Measurements from ENCODE around the gene ANKK1. TPM values are rescaled to one million over a fixed set of nuclear protein-coding genes. Genes with fewer than 3 reads are reported as not detected.

ANKK1 gene
- total and polyA plus RNA-seq, 8 donors: 0.12 to 2.1 (median 0.22) TPM; not detected in 1

DNA sequence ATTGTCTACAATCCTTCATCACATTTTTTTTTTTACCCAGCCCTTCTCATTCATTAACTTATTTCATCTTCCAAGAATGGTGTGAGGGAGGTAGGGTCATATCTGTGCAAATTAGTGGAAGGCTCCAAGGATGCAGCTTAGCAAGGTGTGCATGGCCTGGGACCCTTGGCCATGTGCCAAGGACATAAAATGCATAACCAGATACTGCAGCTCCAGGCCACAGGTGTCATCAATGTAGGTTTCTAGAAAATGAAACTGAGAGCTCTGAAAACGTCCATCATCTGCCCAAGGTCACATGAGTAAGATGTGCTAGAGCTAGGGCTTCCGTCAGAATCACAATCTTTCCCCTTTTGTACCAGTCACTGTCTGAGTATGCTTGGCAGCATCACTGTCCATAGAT lies 29.8 kb downstream of the ANKK1 start:
- Histone ChIP-seq H3K36me3 (no peaks in the 10 kb centered on the region), H3K9me3 (no peaks in the 10 kb centered on the region), H3K4me1 (no peaks in the 10 kb centered on the region), H3K27me3 (no peaks in the 10 kb centered on the region), H3K4me3 (no peak overlapping the region), H3K27ac (no peak overlapping the region)
- no peak for FAIRE-seq
- 35 to 37% methylated on average over 2 of the region's 2 CpGs for WGBS, 2 donors
- no peak for DNase-seq
- TF ChIP-seq, protein P1, sequence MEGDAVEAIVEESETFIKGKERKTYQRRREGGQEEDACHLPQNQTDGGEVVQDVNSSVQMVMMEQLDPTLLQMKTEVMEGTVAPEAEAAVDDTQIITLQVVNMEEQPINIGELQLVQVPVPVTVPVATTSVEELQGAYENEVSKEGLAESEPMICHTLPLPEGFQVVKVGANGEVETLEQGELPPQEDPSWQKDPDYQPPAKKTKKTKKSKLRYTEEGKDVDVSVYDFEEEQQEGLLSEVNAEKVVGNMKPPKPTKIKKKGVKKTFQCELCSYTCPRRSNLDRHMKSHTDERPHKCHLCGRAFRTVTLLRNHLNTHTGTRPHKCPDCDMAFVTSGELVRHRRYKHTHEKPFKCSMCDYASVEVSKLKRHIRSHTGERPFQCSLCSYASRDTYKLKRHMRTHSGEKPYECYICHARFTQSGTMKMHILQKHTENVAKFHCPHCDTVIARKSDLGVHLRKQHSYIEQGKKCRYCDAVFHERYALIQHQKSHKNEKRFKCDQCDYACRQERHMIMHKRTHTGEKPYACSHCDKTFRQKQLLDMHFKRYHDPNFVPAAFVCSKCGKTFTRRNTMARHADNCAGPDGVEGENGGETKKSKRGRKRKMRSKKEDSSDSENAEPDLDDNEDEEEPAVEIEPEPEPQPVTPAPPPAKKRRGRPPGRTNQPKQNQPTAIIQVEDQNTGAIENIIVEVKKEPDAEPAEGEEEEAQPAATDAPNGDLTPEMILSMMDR (IDR thresholded peaks at IDR 0.05): no peak
- ATAC-seq: no peak
- intact Hi-C loops (cut with DNase I): no loop called here

DNA sequence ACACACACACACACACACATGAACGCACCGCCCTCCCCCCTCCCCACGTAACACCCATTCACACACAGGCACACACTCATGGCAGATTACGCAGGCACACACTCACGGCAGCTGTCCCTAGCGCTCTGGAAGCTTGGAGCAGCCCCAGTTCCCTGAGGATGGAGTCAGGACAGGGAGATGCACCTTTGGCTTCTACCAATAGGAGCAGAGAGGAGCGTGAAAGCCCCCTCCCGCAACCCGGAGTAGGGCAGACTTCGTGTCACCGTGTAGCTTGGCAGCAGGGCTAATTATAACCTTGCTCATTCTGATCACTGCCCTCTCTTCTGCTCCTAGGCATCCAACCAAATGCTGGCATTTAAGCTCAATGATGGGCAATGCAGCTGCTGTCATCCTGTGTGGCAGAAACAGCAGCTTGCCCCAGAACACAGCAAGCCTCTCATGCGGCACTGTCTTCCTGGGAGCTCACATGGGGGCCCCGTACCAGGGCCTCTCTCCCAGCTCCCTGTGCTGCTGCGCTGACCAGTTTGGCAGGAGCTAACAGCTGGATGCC lies 31.9 kb downstream of the ANKK1 start:
- intact Hi-C loops (cut with DNase I): no loop called here
- WGBS, 2 donors: 51 to 56% methylated on average over 14 of the region's 14 CpGs
- DNase-seq (no peak), FAIRE-seq (no peak), ATAC-seq (no peak)
- H3K27ac ChIP-seq: no peak overlapping the region
- TF ChIP-seq, protein P1 (IDR thresholded peaks at IDR 0.05): no peak
- no peaks in the 10 kb centered on the region for H3K27me3 ChIP-seq
- no peaks in the 10 kb centered on the region for H3K36me3 ChIP-seq
- H3K9me3 ChIP-seq: no peaks in the 10 kb centered on the region
- no peak overlapping the region for H3K4me3 ChIP-seq
- no peaks in the 10 kb centered on the region for H3K4me1 ChIP-seq

DNA sequence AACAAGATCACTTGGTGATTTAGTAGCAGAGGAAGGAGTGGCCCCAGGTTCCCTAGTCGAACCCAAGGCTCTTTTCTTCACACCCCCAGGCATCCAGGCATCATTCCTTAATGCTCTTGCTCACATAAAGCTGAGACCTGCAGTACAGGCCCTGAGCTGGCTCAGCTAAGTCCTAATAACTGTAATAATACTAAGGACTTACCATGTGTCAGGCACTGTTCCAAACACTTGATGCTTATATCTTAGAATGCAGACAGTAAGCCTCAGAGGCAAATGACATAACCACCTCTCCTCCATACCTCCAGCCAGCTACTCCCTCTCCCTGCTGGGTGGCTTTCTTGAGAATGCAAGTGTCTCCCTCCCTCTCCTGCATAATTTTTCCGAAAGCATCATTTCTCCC lies 33.2 kb downstream of the ANKK1 start:
- FAIRE-seq: no peak
- intact Hi-C loops (cut with DNase I): no loop called here

DNA sequence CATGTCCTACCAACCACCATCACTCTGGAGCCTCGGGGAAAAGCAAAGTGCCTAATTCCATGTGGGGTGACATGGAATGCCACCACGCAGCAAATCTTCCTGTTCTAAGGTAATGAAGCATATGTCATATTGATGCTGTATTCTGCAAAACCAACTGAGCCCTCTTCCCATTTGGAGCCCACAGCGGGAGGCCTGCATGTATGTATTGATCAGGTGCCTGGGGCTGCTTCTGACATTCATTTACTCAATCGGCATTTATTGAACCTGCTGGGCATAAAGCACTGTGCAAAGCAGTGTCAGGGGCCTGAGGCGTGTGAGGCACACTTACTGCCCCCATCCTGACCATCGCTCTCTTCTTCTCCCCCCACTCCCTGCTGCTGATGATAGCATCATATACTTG lies 39.1 kb downstream of the ANKK1 start:
- WGBS, 2 donors: 58 to 69% methylated on average over 6 of the region's 6 CpGs
- DNase-seq (no peak), FAIRE-seq (no peak), ATAC-seq (no peak)
- Histone ChIP-seq H3K27ac (no peak overlapping the region), H3K4me3 (no peak overlapping the region), H3K9me3 (no peaks in the 10 kb centered on the region), H3K4me1 (no peaks in the 10 kb centered on the region), H3K27me3 (no peaks in the 10 kb centered on the region), H3K36me3 (no peaks in the 10 kb centered on the region)
- TF ChIP-seq, protein P1 (IDR thresholded peaks at IDR 0.05): no peak
- intact Hi-C loops (cut with DNase I): no loop called here

More for the DNA sequence above, 33.2 kb downstream of the ANKK1 start:
- no peaks in the 10 kb centered on the region for H3K4me1 ChIP-seq
- no peak for ATAC-seq
- H3K27me3 ChIP-seq: no peaks in the 10 kb centered on the region
- no peaks in the 10 kb centered on the region for H3K36me3 ChIP-seq
- H3K27ac ChIP-seq: no peak overlapping the region
- TF ChIP-seq, protein P1 (IDR thresholded peaks at IDR 0.05): no peak
- no peak for DNase-seq
- no peak overlapping the region for H3K4me3 ChIP-seq
- no peaks in the 10 kb centered on the region for H3K9me3 ChIP-seq
- WGBS, 2 donors: 43 to 54% methylated on average over 2 of the region's 2 CpGs

DNA sequence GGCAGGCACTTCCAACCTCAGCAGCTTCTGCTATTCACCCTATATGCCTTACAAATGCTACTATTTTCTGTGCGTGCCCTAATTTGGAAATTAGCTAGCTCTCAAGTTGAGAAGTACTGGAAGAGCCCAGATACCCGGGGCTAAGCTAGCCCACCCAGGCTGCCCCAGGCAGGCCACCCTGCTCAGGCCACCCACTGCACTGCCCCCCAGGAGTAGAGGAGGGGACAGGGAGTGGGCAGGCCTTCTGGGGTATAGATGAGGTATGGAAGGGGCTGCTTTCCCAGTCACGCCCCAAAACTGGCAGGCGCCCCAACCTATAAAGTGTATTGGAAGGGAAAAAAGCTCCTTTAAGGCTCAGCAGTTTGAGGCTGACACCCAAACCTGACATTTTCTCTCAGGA lies 44.2 kb downstream of the ANKK1 start:
- DNase-seq (no peak), FAIRE-seq (no peak), ATAC-seq (no peak)
- H3K27me3 ChIP-seq: no peaks in the 10 kb centered on the region
- H3K36me3 ChIP-seq: no peaks in the 10 kb centered on the region
- H3K4me1 ChIP-seq: no peaks in the 10 kb centered on the region
- WGBS, 2 donors: 77 to 80% methylated on average over 4 of the region's 4 CpGs
- no peak overlapping the region for H3K27ac ChIP-seq
- H3K9me3 ChIP-seq: no peaks in the 10 kb centered on the region
- intact Hi-C loops (cut with DNase I): no loop called here
- TF ChIP-seq, protein P1 (IDR thresholded peaks at IDR 0.05): no peak
- no peak overlapping the region for H3K4me3 ChIP-seq

Data from pancreas (tissue), 10 donors.